ENCODE measurements around the gene FREY1. TPM values are rescaled to one million over a fixed set of nuclear protein-coding genes. Genes with fewer than 3 reads are reported as not detected.

Gene FREY1
- total and polyA plus RNA-seq, 9 of the 15 experiments (the other 6 are each of a cell fraction or from before 2014, with no cell fraction given): 0.25 to 1.5 (median 1.1) TPM; not detected in 5

GRCh38 chr11:45920531-45921477 lies 13.7 kb upstream of the FREY1 start:
- H3K79me2 ChIP-seq (ENCODE audit: control insufficient read depth, insufficient read depth, low read length): peaks cover 19% of the 10 kb centered on the region
- H3K9me1 ChIP-seq (ENCODE audit: control insufficient read depth, insufficient read depth, low read length): no peaks in the 10 kb centered on the region
- intact Hi-C loops (cut with micrococcal nuclease): no loop called here
- peaks cover 6% of the 10 kb centered on the region; the same call in 2 of the 3 replicates for H3K36me3 ChIP-seq (ENCODE audit: control insufficient read depth, insufficient read depth, low read length)
- ChIA-PET POLR2A (interaction anchor here (0.6 to 1.1 kb wide), 2 partner anchors 10 to 74 kb away, joined by 3 read pairs; partner anchors contain the start of gene CRY2), CTCF (ENCODE audit: low intra/inter-chr PET ratio) (no interaction called here)
- no peaks in the 10 kb centered on the region; the same call in 1 of the 2 replicates for H4K20me1 ChIP-seq (replicated peaks; ENCODE audit: control insufficient read depth, insufficient read depth, low read length)
- no peak overlapping the region for H3K4me3 ChIP-seq
- H3K27me3 ChIP-seq (ENCODE audit: control insufficient read depth in 2 of 2, insufficient read depth in 2 of 2, low read length in 2 of 2): no peaks in the 10 kb centered on the region
- H3K4me1 ChIP-seq (replicated peaks in 1 of 2; ENCODE audit: control insufficient read depth in 2 of 2, insufficient read depth in 2 of 2, low read length in 2 of 2): peaks cover 11 to 59% of the 10 kb centered on the region in 2 experiments
- H3K4me2 ChIP-seq (ENCODE audit: insufficient read depth, low read length): no peak overlapping the region
- H3K9ac ChIP-seq (ENCODE audit: insufficient read depth in 1 of 2, low read depth in 2 of 2, low read length in 2 of 2): no peak overlapping the region; a peak in 1 of 4 replicates
- peak overlapping the region; percentile 61; the same call in 1 of the 2 replicates for H2AFZ ChIP-seq (ENCODE audit: low read depth, low read length)
- no peak overlapping the region for H3K27ac ChIP-seq (ENCODE audit: extremely low read depth, low read depth, low read length)
- no peaks in the 10 kb centered on the region for H3K9me3 ChIP-seq (replicated peaks; ENCODE audit: control insufficient read depth, insufficient read depth, low read depth, low read length)
- 73% methylated on average over 5 of the region's 6 CpGs for WGBS (ENCODE audit: insufficient coverage, low coverage, missing lambda C conversion rate)
- BruUV-seq (replicated peaks): no TSS peak
- FAIRE-seq (no peak), ATAC-seq (no peak), DNase-seq (ENCODE audit: extremely low read depth in 1 of 4, low spot score in 3 of 4) (no peak)
- TF ChIP-seq RCOR1 (IDR thresholded peaks at IDR 0.05; ENCODE audit: borderline replicate concordance in 1 of 2, low read depth in 2 of 2, low read length in 2 of 2) (no peak), FUS (optimal IDR thresholded peaks at IDR 0.05; ENCODE audit: low read depth, low read length) (no peak), RFX1 (IDR thresholded peaks at IDR 0.05) (peak; percentile 75; the same call in 1 of the 2 replicates), NFATC3 (IDR thresholded peaks at IDR 0.05) (no peak)
- in situ Hi-C loops (cut with MboI): no loop called here

Data from K562 (cell line).